ENCODE data around the gene PRMT7.
A peak's percentile ranks its signal among the peaks of the same experiment; 100 is the strongest.

The PRMT7 gene

DNA sequence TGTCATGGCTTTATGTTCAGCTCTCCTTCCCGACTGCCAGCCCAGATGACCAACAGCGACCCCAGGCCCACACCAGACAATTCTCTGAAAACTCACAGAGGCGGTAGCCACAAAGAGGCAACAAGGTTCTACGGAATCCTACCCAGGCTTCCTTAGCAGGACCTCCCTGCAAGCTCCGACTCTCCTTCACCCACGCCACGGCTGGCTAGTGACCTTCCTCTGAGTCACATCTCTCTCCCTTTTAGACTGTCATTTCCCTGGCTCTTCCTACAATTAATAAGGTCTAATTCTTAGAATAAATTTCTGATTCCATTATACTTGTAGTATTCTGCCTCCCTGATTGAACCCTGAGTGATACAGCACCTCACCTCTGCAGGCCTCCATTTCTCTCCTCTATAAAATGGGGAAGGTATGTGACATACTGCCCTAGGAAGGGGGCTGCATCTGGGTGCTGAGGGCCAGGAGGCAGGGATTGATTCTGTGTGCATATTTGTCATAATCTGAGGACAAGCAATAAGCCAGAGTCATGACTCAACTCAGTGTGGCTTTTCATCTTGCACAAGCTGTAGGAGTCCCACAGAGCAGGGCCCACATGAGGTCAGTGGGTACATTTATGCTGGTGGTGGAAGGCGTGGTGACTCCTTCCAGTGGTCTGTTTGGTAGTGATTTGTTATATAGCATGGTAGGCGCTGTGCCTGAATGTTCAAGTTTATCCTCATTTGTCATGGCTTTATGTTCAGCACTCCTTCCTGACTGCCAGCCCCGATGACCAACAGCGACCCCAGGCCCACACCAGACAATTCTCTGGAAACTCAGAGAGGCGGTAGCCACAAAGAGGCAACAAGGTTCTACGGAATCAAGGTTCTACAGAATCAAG lies 91.3 kb downstream of the PRMT7 start:
- peak; percentile 20 for DNase-seq

DNA sequence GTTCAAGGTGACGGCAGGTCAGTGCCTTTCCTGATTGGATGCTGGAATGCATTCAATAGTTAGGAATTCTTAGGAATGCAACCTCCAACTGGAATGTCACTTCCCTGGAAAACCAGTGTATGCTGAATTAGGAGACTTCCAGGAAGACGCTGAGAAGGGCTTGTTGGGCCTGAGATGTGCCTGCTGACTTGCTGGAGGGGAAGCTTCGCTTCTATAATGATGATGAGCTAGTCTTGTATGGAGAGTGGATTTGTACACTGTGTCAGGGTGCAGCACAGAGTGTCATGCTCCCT lies 91.9 kb downstream of the PRMT7 start:
- DNase-seq, result no peak

DNA sequence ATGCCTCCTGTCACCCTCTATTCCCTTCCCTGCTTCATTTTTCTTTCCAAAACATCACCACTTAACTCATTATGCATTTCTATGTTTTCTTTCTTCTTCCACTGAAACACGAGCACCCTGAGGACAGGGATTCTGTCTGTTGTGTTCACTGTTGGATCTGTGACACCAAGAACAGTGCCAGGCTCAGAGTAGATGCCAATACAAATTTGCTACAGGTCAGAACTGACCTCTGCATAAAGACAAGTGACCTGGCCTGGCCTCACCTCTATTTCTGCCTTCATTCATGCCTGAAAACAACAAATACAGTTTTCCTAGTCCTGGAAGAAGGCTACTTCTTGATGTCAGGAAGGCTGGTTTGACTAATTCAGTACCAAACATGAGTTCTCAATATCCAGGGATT lies 92.4 kb downstream of the PRMT7 start:
- DNase-seq, result no peak

DNA sequence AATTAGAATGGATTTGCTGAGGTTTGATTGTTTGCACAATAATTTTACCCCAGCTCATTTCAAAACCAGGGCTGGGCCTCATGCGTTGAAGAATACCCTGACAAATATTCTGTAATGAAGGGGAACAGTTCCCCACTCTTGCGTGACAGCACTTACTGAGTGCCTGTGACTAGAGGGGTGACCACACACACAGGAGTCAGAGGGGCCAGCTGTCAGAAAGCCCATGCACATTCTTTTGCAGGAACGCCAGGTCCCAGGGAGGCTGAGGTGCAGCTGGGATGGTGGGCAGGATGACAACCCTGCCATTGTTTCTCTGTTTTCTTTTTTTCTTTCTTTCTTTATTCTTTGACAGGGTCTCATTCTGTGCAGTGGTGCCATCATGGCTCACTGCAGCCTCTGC lies 92.9 kb downstream of the PRMT7 start:
- no peak for DNase-seq

DNA sequence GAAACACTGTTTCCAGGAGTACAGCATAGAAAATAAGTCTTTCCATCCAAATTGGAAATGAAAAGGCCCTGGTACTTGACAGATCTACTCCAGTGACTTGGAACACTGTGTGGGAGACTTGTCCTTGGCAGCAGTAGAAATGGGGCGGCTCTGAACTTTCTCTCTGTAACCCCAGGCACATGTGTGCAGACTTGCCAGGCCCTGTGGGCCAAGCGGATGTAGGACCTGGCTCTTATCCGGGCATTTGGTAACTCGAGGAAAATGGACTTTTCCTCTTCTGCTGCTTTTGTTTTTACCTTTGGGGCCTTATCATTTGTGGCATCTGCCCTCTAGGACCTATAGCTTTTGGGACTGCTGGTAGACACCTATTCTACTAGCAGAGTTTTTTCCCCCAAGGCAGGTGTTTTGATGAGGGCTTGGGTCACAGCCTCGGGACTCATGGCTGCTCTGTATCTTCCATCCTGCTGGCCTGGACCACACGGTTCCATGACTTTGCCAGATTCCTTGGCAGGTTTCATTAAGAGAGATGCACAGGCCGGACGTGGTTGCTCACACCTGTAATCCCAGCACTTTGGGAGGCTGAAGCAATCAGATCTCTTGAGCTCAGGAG lies 94.0 kb downstream of the PRMT7 start:
- no peak for DNase-seq

DNA sequence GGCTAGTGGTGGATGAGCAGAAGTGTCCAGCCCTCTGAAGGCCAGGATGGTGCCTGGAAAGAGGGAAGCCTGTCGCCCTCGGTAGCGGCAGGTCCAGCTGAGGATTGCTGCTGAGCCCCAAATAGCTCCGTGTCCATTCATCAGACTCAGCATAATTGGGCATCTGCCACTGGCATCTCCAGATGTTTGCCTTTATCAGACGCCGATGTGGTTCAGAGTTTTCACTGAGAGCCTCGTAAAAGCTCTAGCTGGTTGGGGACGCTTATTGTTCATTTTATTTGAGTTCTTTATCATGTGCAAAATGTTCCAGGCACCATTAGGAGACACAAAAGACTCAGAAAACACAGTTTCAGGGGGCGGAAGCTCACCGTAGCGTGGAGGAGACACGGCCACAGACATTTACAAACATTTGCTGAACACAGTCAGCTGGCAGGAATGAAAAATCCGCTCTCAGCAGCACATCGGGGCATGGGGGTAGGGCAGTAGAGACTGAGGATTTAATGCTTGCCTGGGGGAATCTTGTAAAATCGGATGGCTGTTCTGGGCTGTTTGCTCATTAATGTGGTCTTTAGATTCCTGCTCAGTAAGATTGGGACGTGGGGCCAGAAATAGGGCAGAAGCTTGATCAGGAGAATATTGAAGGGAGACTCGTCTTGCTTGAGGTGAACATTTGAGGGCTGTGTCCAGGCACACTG lies 95.8 kb downstream of the PRMT7 start:
- DNase-seq, result no peak
